H9 (cell line): ENCODE data around the gene HMGCLL1. TPM values are rescaled to one million over a fixed set of nuclear protein-coding genes. Genes with fewer than 3 reads are reported as not detected.

Experiments
- DNase-seq: peaks from one replicate; pipeline ENCODE4 v3.0.0-alpha.2; 2017
- H2AFZ ChIP-seq: one replicate; pipeline ENCODE4 v1.6.1; 2013; ENCODE audit warnings: mild to moderate bottlenecking, low read length, control low read depth, moderate library complexity
- H2AK5ac ChIP-seq: 2 replicates; pipeline ENCODE4 v1.6.1; 2013; ENCODE audit warnings: low read length, control low read depth, mixed read lengths; ENCODE audit not compliant: insufficient read length
- H2BK120ac ChIP-seq: one replicate; pipeline ENCODE4 v1.6.1; 2013; ENCODE audit warnings: low read depth, mild to moderate bottlenecking, low read length, control low read depth, inconsistent platforms; ENCODE audit not compliant: poor library complexity, severe bottlenecking
- H2BK12ac ChIP-seq: 2 replicates; pipeline ENCODE4 v1.6.1; 2013; ENCODE audit warnings: low read length, control low read depth, mixed read lengths, low read depth; ENCODE audit not compliant: insufficient read length
- H2BK15ac ChIP-seq: 2 replicates; pipeline ENCODE4 v1.6.1; 2013; ENCODE audit warnings: low read depth, low read length, control low read depth
- H2BK20ac ChIP-seq: one replicate; pipeline ENCODE4 v1.6.1; 2013; ENCODE audit warnings: low read depth, mild to moderate bottlenecking, low read length, control low read depth, inconsistent platforms; ENCODE audit not compliant: poor library complexity, severe bottlenecking
- H2BK5ac ChIP-seq: 2 replicates; pipeline ENCODE4 v1.6.1; 2013; ENCODE audit warnings: low read length, control low read depth, mixed read lengths; ENCODE audit not compliant: insufficient read length
- H3K14ac ChIP-seq: 2 replicates; pipeline ENCODE4 v1.6.1; 2013; ENCODE audit warnings: low read length, control low read depth; ENCODE audit not compliant: insufficient read depth
- H3K18ac ChIP-seq: 2 replicates; pipeline ENCODE4 v1.6.1; 2013; ENCODE audit warnings: low read depth, mild to moderate bottlenecking, mixed read lengths, low read length, control low read depth; ENCODE audit not compliant: insufficient read length
- H3K23ac ChIP-seq: 2 replicates; pipeline ENCODE4 v1.6.1; 2013; ENCODE audit warnings: low read length, control low read depth, mixed read lengths, low read depth; ENCODE audit not compliant: insufficient read length
- H3K23me2 ChIP-seq: 2 replicates; pipeline ENCODE4 v1.6.1; 2013; ENCODE audit warnings: low read depth, mild to moderate bottlenecking, mixed read lengths, low read length, control low read depth; ENCODE audit not compliant: insufficient read length, poor library complexity, severe bottlenecking
- H3K27ac ChIP-seq: 2 replicates; pipeline ENCODE4 v1.5.1; 2013; ENCODE audit warnings: low read length, control low read depth, mixed read lengths, low read depth; ENCODE audit not compliant: insufficient read length
- H3K27me3 ChIP-seq: 2 replicates; pipeline ENCODE4 v1.6.1; 2013; ENCODE audit warnings: low read length, control low read depth, inconsistent platforms; ENCODE audit not compliant: insufficient read depth
- H3K4ac ChIP-seq: 2 replicates; pipeline ENCODE4 v1.6.1; 2013; ENCODE audit warnings: low read depth, mild to moderate bottlenecking, control low read depth, inconsistent platforms, low read length, moderate library complexity
- H3K4me1 ChIP-seq: 2 replicates; pipeline ENCODE4 v1.6.1; 2013; ENCODE audit warnings: low read length, control low read depth, inconsistent platforms; ENCODE audit not compliant: insufficient read depth
- H3K4me2 ChIP-seq: 2 replicates; pipeline ENCODE4 v1.6.1; 2013; ENCODE audit warnings: low read length, control low read depth, mixed read lengths; ENCODE audit not compliant: insufficient read length, insufficient read depth
- H3K56ac ChIP-seq: 2 replicates; pipeline ENCODE4 v1.6.1; 2013; ENCODE audit warnings: low read depth, mild to moderate bottlenecking, mixed read lengths, low read length, control low read depth; ENCODE audit not compliant: insufficient read length
- H3K79me1 ChIP-seq: 2 replicates; pipeline ENCODE4 v1.6.1; 2013; ENCODE audit warnings: low read depth, mild to moderate bottlenecking, moderate library complexity, low read length, control low read depth, inconsistent platforms; ENCODE audit not compliant: insufficient read depth, poor library complexity, severe bottlenecking
- H3K79me2 ChIP-seq: 2 replicates; pipeline ENCODE4 v1.6.1; 2013; ENCODE audit warnings: low read length, control low read depth, inconsistent platforms; ENCODE audit not compliant: insufficient read depth
- H3K9ac ChIP-seq: 2 replicates; pipeline ENCODE4 v1.6.1; 2013; ENCODE audit warnings: low read length, control low read depth, mixed read lengths; ENCODE audit not compliant: insufficient read length; ENCODE audit errors: extremely low read depth
- H3K9me3 ChIP-seq: one replicate; pipeline ENCODE4 v1.6.1; 2013; ENCODE audit warnings: low read depth, low read length, inconsistent platforms; ENCODE audit not compliant: control insufficient read depth
- H3T11ph ChIP-seq: one replicate; pipeline ENCODE4 v1.6.1; 2013; ENCODE audit warnings: mild to moderate bottlenecking, low read length, control low read depth, inconsistent platforms
- H4K20me1 ChIP-seq: one replicate; pipeline ENCODE4 v1.6.1; 2013; ENCODE audit not compliant: control insufficient read depth, insufficient read length, insufficient read depth
- H4K5ac ChIP-seq: 2 replicates; pipeline ENCODE4 v1.6.1; 2013; ENCODE audit warnings: low read depth, mild to moderate bottlenecking, mixed read lengths, low read length, control low read depth; ENCODE audit not compliant: insufficient read length
- H4K8ac ChIP-seq: replicated peaks from 2 replicates; pipeline ENCODE4 v1.6.1; 2013; ENCODE audit warnings: low read length, control low read depth, mixed read lengths, low read depth; ENCODE audit not compliant: insufficient read length
- H4K91ac ChIP-seq: 2 replicates; pipeline ENCODE4 v1.6.1; 2013; ENCODE audit warnings: low read depth, mild to moderate bottlenecking, moderate library complexity, mixed read lengths, low read length, control low read depth; ENCODE audit not compliant: insufficient read length
- H3K27ac Mint-ChIP-seq, 3 experiments: 2 replicates in 2 of 3; 3 replicates in 1 of 3; pipeline ENCODE4 v1.8.0; 2020 to 2021; ENCODE audit warnings: mixed read lengths in 3 of 3, mild to moderate bottlenecking in 1 of 3, moderate library complexity in 1 of 3
- H3K27me3 Mint-ChIP-seq: 2 replicates; pipeline ENCODE4 v1.8.0; 2021; ENCODE audit warnings: low read depth, mild to moderate bottlenecking, moderate library complexity, mixed read lengths
- H3K36me3 Mint-ChIP-seq, 3 experiments: 2 replicates in 2 of 3; 3 replicates in 1 of 3; pipeline ENCODE4 v1.8.0; 2020 to 2021; ENCODE audit warnings: low read depth in 3 of 3, mixed read lengths in 3 of 3; ENCODE audit not compliant: insufficient read depth in 1 of 3
- H3K4me1 Mint-ChIP-seq, 2 experiments: 2 replicates each; pipeline ENCODE4 v1.8.0; 2020; ENCODE audit warnings: mixed read lengths in 2 of 2
- H3K4me3 Mint-ChIP-seq, 2 experiments: 2 replicates in 1 of 2; 3 replicates in 1 of 2; pipeline ENCODE4 v1.8.0; 2020 to 2021; ENCODE audit warnings: mild to moderate bottlenecking in 2 of 2, mixed read lengths in 2 of 2, moderate library complexity in 1 of 2
- H3K9me3 Mint-ChIP-seq, 2 experiments: 2 replicates in 1 of 2; 3 replicates in 1 of 2; pipeline ENCODE4 v1.8.0; 2020; ENCODE audit warnings: mild to moderate bottlenecking in 2 of 2, mixed read lengths in 2 of 2, moderate library complexity in 1 of 2
- CTCF ChIP-seq: fragments of 200-600 bp; sonication (generic); conservative IDR thresholded peaks from 3 replicates; pipeline ENCODE4 v1.8.0; 2021; ENCODE audit warnings: antibody characterized with exemption, mild to moderate bottlenecking
- WGBS: extraction: QIAGEN DNeasy Blood & Tissue Kit; methylation state at CpG from one replicate; pipeline ENCODE4 v1.1.7; 2013; ENCODE audit warnings: missing lambda C conversion rate, low lambda C conversion rate, mixed read lengths; ENCODE audit not compliant: insufficient read length; ENCODE audit errors: extremely low coverage; 5-methylcytosine and 5-hydroxymethylcytosine counted together
- total RNA-seq: library from RNA; stranded (reverse); gene quantifications from 2 replicates; pipeline ENCODE4 v1.2.1, GENCODE V29; 2021

HMGCLL1 gene
- total RNA-seq, 1 experiment from 2014 or later, result 0.24 TPM

- H3K27me3 ChIP-seq, result no peaks in the 10 kb centered on the region
- DNase-seq, result no peak
- no peak overlapping the region for H2BK120ac ChIP-seq
- no peaks in the 10 kb centered on the region for H3K9me3 Mint-ChIP-seq
- H2BK15ac ChIP-seq, result no peak overlapping the region
- no peak overlapping the region for H2BK12ac ChIP-seq
- H2BK20ac ChIP-seq, result no peak overlapping the region
- H2AFZ ChIP-seq, result no peak overlapping the region
- H4K5ac ChIP-seq, result no peak overlapping the region
- H3K4ac ChIP-seq, result no peak overlapping the region
- no peaks in the 10 kb centered on the region for H3K27me3 Mint-ChIP-seq
- H3K4me3 Mint-ChIP-seq, result no peak overlapping the region
- no peaks in the 10 kb centered on the region for H3K4me1 ChIP-seq
- no peak overlapping the region for H3K4me2 ChIP-seq
- no peaks in the 10 kb centered on the region for H3K79me2 ChIP-seq
- no peaks in the 10 kb centered on the region for H3K23me2 ChIP-seq
- H3T11ph ChIP-seq, result no peak overlapping the region
- no peak overlapping the region for H3K27ac Mint-ChIP-seq
- peaks cover 5 to 10% of the 10 kb centered on the region in 2 experiments; a peak in 3 of 4 replicates for H3K4me1 Mint-ChIP-seq
- H2AK5ac ChIP-seq, result no peak overlapping the region
- H2BK5ac ChIP-seq, result no peak overlapping the region
- H3K27ac ChIP-seq, result no peak overlapping the region
- H3K79me1 ChIP-seq, result no peaks in the 10 kb centered on the region
- no CpG with 5 or more reads among the region's 3 CpGs for WGBS
- H3K23ac ChIP-seq, result no peak overlapping the region
- no peak overlapping the region for H4K8ac ChIP-seq
- H3K18ac ChIP-seq, result no peak overlapping the region
- no peak for TF ChIP-seq CTCF
- H3K9me3 ChIP-seq, result no peaks in the 10 kb centered on the region
- H4K91ac ChIP-seq, result no peak overlapping the region
- no peak overlapping the region for H3K56ac ChIP-seq
- no peaks in the 10 kb centered on the region for H4K20me1 ChIP-seq
- H3K36me3 Mint-ChIP-seq, result no peaks in the 10 kb centered on the region
- no peak overlapping the region for H3K9ac ChIP-seq
- H3K14ac ChIP-seq, result no peak overlapping the region
Measured at GRCh38 chr6:55388211-55388610, 190.8 kb downstream of the HMGCLL1 start.
